Neural cell (in vitro differentiated cells): Measurements from ENCODE around the gene GAREM1.

Experiments used
- CTCF ChIP-seq: fragments of 450-650 bp; IDR thresholded peaks from 2 replicates; pipeline ENCODE4 v1.5.1; 2014; ENCODE audit warnings: antibody characterized with exemption, mild to moderate bottlenecking, moderate library complexity; ENCODE audit not compliant: poor library complexity, severe bottlenecking
- EP300 ChIP-seq: fragments of 450-650 bp; conservative IDR thresholded peaks from 2 replicates; pipeline ENCODE4 v1.6.1; 2014; ENCODE audit warnings: antibody characterized with exemption, mild to moderate bottlenecking, moderate library complexity; ENCODE audit not compliant: poor library complexity, severe bottlenecking
- EZH2 ChIP-seq: fragments of 200-600, 300-800 bp; shearing (Covaris generic), sonication (generic); IDR thresholded peaks from 2 replicates; pipeline ENCODE4 v1.6.1; 2014; ENCODE audit warnings: antibody characterized with exemption, low read length, borderline replicate concordance, mild to moderate bottlenecking; ENCODE audit not compliant: insufficient read depth, poor library complexity, severe bottlenecking
- MXI1 ChIP-seq: fragments of 450-650 bp; conservative IDR thresholded peaks from 2 replicates; pipeline ENCODE4 v1.6.1; 2014; ENCODE audit warnings: antibody characterized with exemption, mild to moderate bottlenecking; ENCODE audit not compliant: poor library complexity, severe bottlenecking
- POLR2AphosphoS5 ChIP-seq: IDR thresholded peaks from 2 replicates; pipeline ENCODE4 v1.6.1; 2012
- RAD21 ChIP-seq: fragments of 450-650 bp; conservative IDR thresholded peaks from 2 replicates; pipeline ENCODE4 v1.6.1; 2014; ENCODE audit warnings: antibody characterized with exemption, mild to moderate bottlenecking, moderate library complexity
- SMC3 ChIP-seq: fragments of 450-650 bp; conservative IDR thresholded peaks from 2 replicates; pipeline ENCODE4 v1.6.1; 2014; ENCODE audit warnings: antibody characterized with exemption, mild to moderate bottlenecking, moderate library complexity; ENCODE audit not compliant: poor library complexity
- TAF1 ChIP-seq: IDR thresholded peaks from 2 replicates; pipeline ENCODE4 v1.6.1; 2012; ENCODE audit warnings: low read depth
- TF ChIP-seq, protein P1 (sequence below): IDR thresholded peaks from 2 replicates; pipeline ENCODE4 v1.6.1; 2012; ENCODE audit warnings: borderline replicate concordance

DNA sequence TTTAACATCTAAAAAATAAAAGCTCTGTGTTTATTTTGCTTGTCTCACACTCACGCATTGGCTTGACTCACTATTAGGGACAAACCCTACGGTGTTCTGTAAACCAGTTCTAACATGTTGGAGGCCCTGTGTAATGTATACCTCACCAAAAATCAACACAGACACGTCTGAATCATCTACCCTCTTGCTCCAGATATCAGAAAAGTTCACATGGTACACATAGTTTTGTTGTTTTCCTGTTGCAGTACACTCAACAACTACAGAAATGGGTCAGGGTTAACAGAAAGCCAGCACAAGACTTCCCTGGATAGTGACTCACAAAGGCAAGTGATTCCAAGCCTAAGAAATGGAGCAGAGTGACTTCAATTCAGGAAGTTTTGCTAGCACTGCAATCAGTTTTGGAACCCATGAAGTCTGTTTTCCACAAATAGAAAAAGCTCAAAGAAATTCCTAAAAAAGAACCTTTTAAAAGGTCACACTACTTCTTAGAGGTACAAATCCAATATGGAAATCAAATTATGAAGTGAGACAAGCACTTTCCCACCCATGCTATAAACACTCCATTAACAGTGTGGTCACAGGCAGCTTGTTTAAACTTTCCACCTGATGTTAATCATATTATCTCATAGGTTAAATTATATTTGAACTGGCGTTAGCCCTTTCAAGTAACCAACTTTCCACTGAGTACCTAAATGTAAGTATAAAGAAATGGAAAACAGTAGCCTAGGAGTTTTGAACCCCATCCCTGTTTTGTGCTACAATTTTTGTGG is 87.4 kb downstream of the GAREM1 start:
- no peak for TF ChIP-seq CTCF
- no peak for TF ChIP-seq RAD21
- no peak for TF ChIP-seq EZH2
- TF ChIP-seq MXI1, result no peak
- TF ChIP-seq EP300, result no peak
- TF ChIP-seq POLR2AphosphoS5, result no peak
- TF ChIP-seq, protein P1, sequence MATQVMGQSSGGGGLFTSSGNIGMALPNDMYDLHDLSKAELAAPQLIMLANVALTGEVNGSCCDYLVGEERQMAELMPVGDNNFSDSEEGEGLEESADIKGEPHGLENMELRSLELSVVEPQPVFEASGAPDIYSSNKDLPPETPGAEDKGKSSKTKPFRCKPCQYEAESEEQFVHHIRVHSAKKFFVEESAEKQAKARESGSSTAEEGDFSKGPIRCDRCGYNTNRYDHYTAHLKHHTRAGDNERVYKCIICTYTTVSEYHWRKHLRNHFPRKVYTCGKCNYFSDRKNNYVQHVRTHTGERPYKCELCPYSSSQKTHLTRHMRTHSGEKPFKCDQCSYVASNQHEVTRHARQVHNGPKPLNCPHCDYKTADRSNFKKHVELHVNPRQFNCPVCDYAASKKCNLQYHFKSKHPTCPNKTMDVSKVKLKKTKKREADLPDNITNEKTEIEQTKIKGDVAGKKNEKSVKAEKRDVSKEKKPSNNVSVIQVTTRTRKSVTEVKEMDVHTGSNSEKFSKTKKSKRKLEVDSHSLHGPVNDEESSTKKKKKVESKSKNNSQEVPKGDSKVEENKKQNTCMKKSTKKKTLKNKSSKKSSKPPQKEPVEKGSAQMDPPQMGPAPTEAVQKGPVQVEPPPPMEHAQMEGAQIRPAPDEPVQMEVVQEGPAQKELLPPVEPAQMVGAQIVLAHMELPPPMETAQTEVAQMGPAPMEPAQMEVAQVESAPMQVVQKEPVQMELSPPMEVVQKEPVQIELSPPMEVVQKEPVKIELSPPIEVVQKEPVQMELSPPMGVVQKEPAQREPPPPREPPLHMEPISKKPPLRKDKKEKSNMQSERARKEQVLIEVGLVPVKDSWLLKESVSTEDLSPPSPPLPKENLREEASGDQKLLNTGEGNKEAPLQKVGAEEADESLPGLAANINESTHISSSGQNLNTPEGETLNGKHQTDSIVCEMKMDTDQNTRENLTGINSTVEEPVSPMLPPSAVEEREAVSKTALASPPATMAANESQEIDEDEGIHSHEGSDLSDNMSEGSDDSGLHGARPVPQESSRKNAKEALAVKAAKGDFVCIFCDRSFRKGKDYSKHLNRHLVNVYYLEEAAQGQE, result no peak
- TF ChIP-seq SMC3, result no peak
- TF ChIP-seq TAF1, result no peak
